ENCODE measurements around the gene CHRNE. TPM values are rescaled to one million over a fixed set of nuclear protein-coding genes. Genes with fewer than 3 reads are reported as not detected.

CHRNE gene
- total and polyA plus RNA-seq, 2 experiments from 2014 or later: 0.24 to 1.2 TPM

DNA sequence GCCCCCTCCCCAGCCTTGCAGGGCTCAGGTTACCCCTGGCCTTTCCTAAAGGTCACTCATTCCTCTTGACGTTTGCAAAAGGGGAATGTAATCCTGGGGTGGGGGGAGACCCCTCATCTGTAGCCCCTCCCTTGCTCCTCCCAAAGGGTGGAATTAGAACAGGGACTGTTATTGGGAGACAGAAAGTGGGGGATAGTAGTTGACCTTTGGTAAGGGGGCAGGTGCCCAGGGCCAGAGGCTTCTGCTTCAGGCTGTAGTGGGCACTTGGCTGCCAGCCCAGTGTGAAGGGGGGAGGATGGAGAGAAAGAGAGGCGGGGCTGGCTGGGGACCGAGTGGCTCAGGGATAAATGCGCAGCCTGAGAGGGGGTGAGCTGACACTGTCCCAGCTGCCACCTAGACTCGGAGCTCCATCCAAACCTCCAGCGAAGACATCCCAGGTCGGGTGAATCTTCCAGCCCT lies 47.9 kb upstream of the CHRNE start, which contains the start of gene ENO3:
TSS of gene ENO3 (plus strand) at position 374 of the 459 bp plus-strand sequence. CDS start 711 bp downstream, outside the sequence.
- Histone ChIP-seq H3F3A (replicated peaks; ENCODE audit: low read depth) (peaks cover 16% of the 10 kb centered on the region), H3K4me2 (peak within 1 kb of the TSS; percentile 96), H3K27ac (ENCODE audit: low read depth) (peak within 1 kb of the TSS; percentile 96), H3K27me3 (ENCODE audit: insufficient read depth) (no peaks in the 10 kb centered on the region), H3K79me2 (replicated peaks; ENCODE audit: insufficient read depth) (peaks cover 25% of the 10 kb centered on the region), H4K20me1 (replicated peaks; ENCODE audit: insufficient read depth) (peaks cover 10% of the 10 kb centered on the region), H3K4me1 (ENCODE audit: insufficient read depth) (peaks cover 27% of the 10 kb centered on the region), H3K36me3 (ENCODE audit: insufficient read depth) (peaks cover 9% of the 10 kb centered on the region), H2AFZ (peak within 1 kb of the TSS; percentile 5; the same call in 1 of the 2 replicates), H3K4me3 (peak within 1 kb of the TSS; percentile 96), H3K9me2 (ENCODE audit: insufficient read depth) (no peaks in the 10 kb centered on the region)
- Mint-ChIP-seq H3K4me1 (peaks cover 33% of the 10 kb centered on the region), H3K36me3 (ENCODE audit: low read depth) (peaks cover 23% of the 10 kb centered on the region), H3K27me3 (ENCODE audit: insufficient read depth, low read depth, poor library complexity) (peaks cover 21% of the 10 kb centered on the region), H3K9me3 (no peaks in the 10 kb centered on the region; the same call in 2 of the 3 replicates), H3K27ac (peak within 1 kb of the TSS; percentile 95), H3K4me3 (peak within 1 kb of the TSS; percentile 88)
- no peak for TF ChIP-seq ETS1 (IDR thresholded peaks at IDR 0.05)
- peak; percentile 19; the same call in 1 of the 2 replicates for TF ChIP-seq POLR2AphosphoS5 (IDR thresholded peaks at IDR 0.05; ENCODE audit: low read depth)
- DNase-seq (ENCODE audit: low spot score) (peak; percentile 60), ATAC-seq (peak; percentile 2)

DNA sequence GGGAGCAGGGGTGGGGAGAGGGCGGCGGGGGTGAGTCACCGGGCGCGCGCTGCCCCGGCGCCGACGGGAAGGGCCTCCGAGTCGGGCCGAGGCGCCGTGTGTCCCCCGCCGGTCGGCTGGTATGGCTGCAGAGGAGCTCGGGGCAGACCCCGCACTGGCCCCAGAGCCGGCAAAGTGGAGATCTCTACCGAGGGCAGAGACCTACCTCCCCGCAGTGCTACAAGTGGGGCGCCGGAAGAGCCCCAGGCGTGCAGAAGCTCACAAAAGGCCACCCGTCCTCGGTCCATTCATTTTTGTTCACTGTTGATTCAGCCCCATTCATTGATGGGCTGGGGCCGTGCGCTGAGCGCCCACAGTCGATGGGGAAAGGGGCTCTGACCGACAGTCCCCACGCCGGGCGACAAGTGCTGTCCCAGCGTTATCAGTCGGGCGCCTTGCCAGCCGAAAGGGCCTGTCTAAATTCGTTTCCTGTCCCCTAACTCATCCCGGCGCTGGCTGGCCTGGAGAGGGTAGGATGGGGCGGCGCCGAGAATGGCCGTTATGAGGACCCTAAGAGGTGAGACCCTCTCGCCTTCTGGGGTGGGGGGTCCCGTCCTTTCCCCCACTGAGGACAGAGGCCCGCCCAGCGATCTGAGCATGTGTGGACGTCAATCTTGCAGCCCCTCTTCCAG lies 47.3 kb upstream of the CHRNE start:
- Mint-ChIP-seq H3K4me3 (peak overlapping the region; percentile 88), H3K27me3 (ENCODE audit: insufficient read depth, low read depth, poor library complexity) (peaks cover 27% of the 10 kb centered on the region), H3K27ac (peak overlapping the region; percentile 95), H3K4me1 (peaks cover 38% of the 10 kb centered on the region), H3K9me3 (no peaks in the 10 kb centered on the region; the same call in 2 of the 3 replicates), H3K36me3 (ENCODE audit: low read depth) (peaks cover 27% of the 10 kb centered on the region)
- no peaks in the 10 kb centered on the region for H3K9me2 ChIP-seq (ENCODE audit: insufficient read depth)
- peaks cover 15% of the 10 kb centered on the region for H4K20me1 ChIP-seq (replicated peaks; ENCODE audit: insufficient read depth)
- peak; percentile 68 for DNase-seq (ENCODE audit: low spot score)
- H3K4me1 ChIP-seq (ENCODE audit: insufficient read depth): peaks cover 32% of the 10 kb centered on the region
- H3F3A ChIP-seq (replicated peaks; ENCODE audit: low read depth): peaks cover 22% of the 10 kb centered on the region
- H3K36me3 ChIP-seq (ENCODE audit: insufficient read depth): peaks cover 15% of the 10 kb centered on the region
- TF ChIP-seq POLR2AphosphoS5 (IDR thresholded peaks at IDR 0.05; ENCODE audit: low read depth): peak; percentile 18; the same call in 1 of the 2 replicates
- no peak for TF ChIP-seq STAT1 (IDR thresholded peaks at IDR 0.05; ENCODE audit: unreplicated experiment)
- no peak for TF ChIP-seq ETS1 (IDR thresholded peaks at IDR 0.05)
- peak; percentile 18 for ATAC-seq
- peak overlapping the region; percentile 96 for H3K4me3 ChIP-seq
- H3K79me2 ChIP-seq (replicated peaks; ENCODE audit: insufficient read depth): peaks cover 30% of the 10 kb centered on the region
- H3K4me2 ChIP-seq: peak overlapping the region; percentile 96
- peak overlapping the region; percentile 5; the same call in 1 of the 2 replicates for H2AFZ ChIP-seq
- no peaks in the 10 kb centered on the region for H3K27me3 ChIP-seq (ENCODE audit: insufficient read depth)
- H3K27ac ChIP-seq (ENCODE audit: low read depth): peak overlapping the region; percentile 96

GRCh38 chr17:4949321-4950074 lies 46.6 kb upstream of the CHRNE start:
- Histone ChIP-seq H3K4me1 (ENCODE audit: insufficient read depth) (peaks cover 39% of the 10 kb centered on the region), H4K20me1 (replicated peaks; ENCODE audit: insufficient read depth) (peaks cover 15% of the 10 kb centered on the region), H3K36me3 (ENCODE audit: insufficient read depth) (peaks cover 16% of the 10 kb centered on the region), H3K4me3 (peak overlapping the region; percentile 96), H3F3A (replicated peaks; ENCODE audit: low read depth) (peaks cover 29% of the 10 kb centered on the region), H3K27ac (ENCODE audit: low read depth) (peak overlapping the region; percentile 100), H3K9me2 (ENCODE audit: insufficient read depth) (no peaks in the 10 kb centered on the region), H3K27me3 (ENCODE audit: insufficient read depth) (no peaks in the 10 kb centered on the region), H3K79me2 (replicated peaks; ENCODE audit: insufficient read depth) (peaks cover 35% of the 10 kb centered on the region), H2AFZ (no peak overlapping the region), H3K4me2 (peak overlapping the region; percentile 96)
- Mint-ChIP-seq H3K4me3 (peak overlapping the region; percentile 76), H3K27ac (peak overlapping the region; percentile 81), H3K9me3 (no peaks in the 10 kb centered on the region; the same call in 2 of the 3 replicates), H3K36me3 (ENCODE audit: low read depth) (peaks cover 34% of the 10 kb centered on the region), H3K4me1 (peaks cover 44% of the 10 kb centered on the region), H3K27me3 (ENCODE audit: insufficient read depth, low read depth, poor library complexity) (peaks cover 34% of the 10 kb centered on the region)
- ATAC-seq (peak; percentile 23), DNase-seq (ENCODE audit: low spot score) (peak; percentile 68)
- no peak for TF ChIP-seq CREB1 (CRISPR knock-in tag; IDR thresholded peaks at IDR 0.05; ENCODE audit: low read depth)
- no peak for TF ChIP-seq STAT1 (IDR thresholded peaks at IDR 0.05; ENCODE audit: unreplicated experiment)
- TF ChIP-seq, protein P1, sequence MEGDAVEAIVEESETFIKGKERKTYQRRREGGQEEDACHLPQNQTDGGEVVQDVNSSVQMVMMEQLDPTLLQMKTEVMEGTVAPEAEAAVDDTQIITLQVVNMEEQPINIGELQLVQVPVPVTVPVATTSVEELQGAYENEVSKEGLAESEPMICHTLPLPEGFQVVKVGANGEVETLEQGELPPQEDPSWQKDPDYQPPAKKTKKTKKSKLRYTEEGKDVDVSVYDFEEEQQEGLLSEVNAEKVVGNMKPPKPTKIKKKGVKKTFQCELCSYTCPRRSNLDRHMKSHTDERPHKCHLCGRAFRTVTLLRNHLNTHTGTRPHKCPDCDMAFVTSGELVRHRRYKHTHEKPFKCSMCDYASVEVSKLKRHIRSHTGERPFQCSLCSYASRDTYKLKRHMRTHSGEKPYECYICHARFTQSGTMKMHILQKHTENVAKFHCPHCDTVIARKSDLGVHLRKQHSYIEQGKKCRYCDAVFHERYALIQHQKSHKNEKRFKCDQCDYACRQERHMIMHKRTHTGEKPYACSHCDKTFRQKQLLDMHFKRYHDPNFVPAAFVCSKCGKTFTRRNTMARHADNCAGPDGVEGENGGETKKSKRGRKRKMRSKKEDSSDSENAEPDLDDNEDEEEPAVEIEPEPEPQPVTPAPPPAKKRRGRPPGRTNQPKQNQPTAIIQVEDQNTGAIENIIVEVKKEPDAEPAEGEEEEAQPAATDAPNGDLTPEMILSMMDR (conservative IDR thresholded peaks at IDR 0.05; ENCODE audit: low read depth in 2 of 2): no peak
- no peak for TF ChIP-seq ZNF114 (CRISPR knock-in tag; IDR thresholded peaks at IDR 0.05)
